Activated gamma-delta T cell treated with Interleukin-2 at 50 U/mL for 16 hours (primary cell): ENCODE results near the gene TRMO.

ENCODE experiments used
- DNase-seq: peaks from one replicate; pipeline ENCODE4 v3.0.0-alpha.2; 2020

The TRMO gene

GRCh38 chr9:97857606-97858392 lies 64.5 kb downstream of the TRMO start:
- DNase-seq: no peak

GRCh38 chr9:97856857-97857605 lies 65.3 kb downstream of the TRMO start:
- no peak for DNase-seq

- DNase-seq: no peak
Measured at GRCh38 chr9:97855899-97856298, 66.4 kb downstream of the TRMO start.

- no peak for DNase-seq
Measured at GRCh38 chr9:97855486-97855875, 66.8 kb downstream of the TRMO start.

GRCh38 chr9:97854696-97855485 lies 67.4 kb downstream of the TRMO start:
- DNase-seq: no peak
